Astrocyte (in vitro differentiated cells and primary cell): ENCODE measurements around the gene ADGRD1.

Experiments
- CTCF ChIP-seq: IDR thresholded peaks from 2 replicates; pipeline ENCODE4 v1.5.1; 2011; ENCODE audit warnings: low read depth, mild to moderate bottlenecking, inconsistent platforms, low read length, moderate library complexity; ENCODE audit not compliant: insufficient read depth
- EZH2 ChIP-seq: IDR thresholded peaks from 2 replicates; pipeline ENCODE4 v1.6.1; 2012; ENCODE audit warnings: mild to moderate bottlenecking, low read length, inconsistent platforms; ENCODE audit not compliant: insufficient read depth

- TF ChIP-seq EZH2 (no peak), CTCF (no peak)
These were observed 24.3 kb upstream of the ADGRD1 start for GRCh38 chr12:130929363-130929762.
